HCT116 (cell line): ENCODE results near the gene CLPX.

ENCODE experiments used
- EZH2phosphoT487 ChIP-seq: fragments of 200-600 bp; IDR thresholded peaks from 2 replicates; pipeline ENCODE4 v1.6.1; 2018; ENCODE audit warnings: antibody characterized with exemption, borderline replicate concordance
- POLR2A ChIP-seq: IDR thresholded peaks from 2 replicates; pipeline ENCODE4 v1.7.0; 2011; ENCODE audit warnings: borderline replicate concordance; ENCODE audit not compliant: insufficient read depth, insufficient read length; ENCODE audit errors: extremely low read depth
- RAD21 ChIP-seq: IDR thresholded peaks from 2 replicates; pipeline ENCODE4 v1.6.1; 2012; ENCODE audit warnings: low read depth, mild to moderate bottlenecking
- REST ChIP-seq: IDR thresholded peaks from 2 replicates; pipeline ENCODE4 v1.6.1; 2012; ENCODE audit warnings: low read depth

- TF ChIP-seq REST (no peak), RAD21 (no peak), EZH2phosphoT487 (no peak), POLR2A (no peak)
Measured at GRCh38 chr15:65208647-65209046, 23.5 kb upstream of the CLPX start.
